Calu3 (cell line): ENCODE results near the gene EML6. TPM values are rescaled to one million over a fixed set of nuclear protein-coding genes. Genes with fewer than 3 reads are reported as not detected.

ENCODE experiments used
- BruUV-seq: library from RNA; stranded (reverse); fragments of 400-500 nt; replicated peaks from 2 replicates; lab custom pipeline; 2021; lab: Mats Ljungman, UMichigan
- CTCF ChIA-PET: fragments of 300-600 bp; sonication (Branson Sonifier 250); formaldehyde crosslinking; loops from one replicate; lab custom pipeline; 2022; ENCODE audit warnings: antibody characterized with exemption; lab: Charles Lee
- DNase-seq: peaks from one replicate; pipeline ENCODE4 v3.0.0; 2022
- H3K27ac Mint-ChIP-seq: one replicate; pipeline ENCODE4 v1.8.0; 2022; ENCODE audit warnings: mixed read lengths; ENCODE audit not compliant: unreplicated experiment
- H3K27me3 Mint-ChIP-seq: one replicate; pipeline ENCODE4 v1.8.0; 2022; ENCODE audit warnings: mixed read lengths; ENCODE audit not compliant: unreplicated experiment
- H3K36me3 Mint-ChIP-seq: one replicate; pipeline ENCODE4 v1.8.0; 2022; ENCODE audit warnings: mild to moderate bottlenecking, moderate library complexity, mixed read lengths; ENCODE audit not compliant: insufficient read depth, unreplicated experiment
- H3K4me1 Mint-ChIP-seq: one replicate; pipeline ENCODE4 v1.8.0; 2022; ENCODE audit warnings: mild to moderate bottlenecking, low read depth, mixed read lengths; ENCODE audit not compliant: unreplicated experiment
- H3K4me3 Mint-ChIP-seq: one replicate; pipeline ENCODE4 v1.8.0; 2022; ENCODE audit warnings: mild to moderate bottlenecking, low read depth, moderate library complexity, mixed read lengths; ENCODE audit not compliant: unreplicated experiment
- H3K9me3 Mint-ChIP-seq: one replicate; pipeline ENCODE4 v1.8.0; 2022; ENCODE audit warnings: low read depth, mixed read lengths; ENCODE audit not compliant: unreplicated experiment
- intact Hi-C: fragments of 100-400 bp; cut with micrococcal nuclease; formaldehyde crosslinking; loops from one replicate; pipeline ENCODE4 v1.10.0; 2022; ENCODE audit not compliant: unreplicated experiment
- total RNA-seq: library from RNA; stranded (reverse); gene quantifications from 2 replicates; pipeline ENCODE4 v1.2.3, GENCODE V29; 2022
- TF ChIP-seq, protein P1 (sequence below): fragments of 200-600 bp; IDR thresholded peaks from one replicate; pipeline ENCODE4 v1.8.0; 2022; ENCODE audit warnings: antibody characterized with exemption; ENCODE audit not compliant: unreplicated experiment

Gene EML6
- total RNA-seq, 1 experiment from 2014 or later = 0.45 TPM

DNA sequence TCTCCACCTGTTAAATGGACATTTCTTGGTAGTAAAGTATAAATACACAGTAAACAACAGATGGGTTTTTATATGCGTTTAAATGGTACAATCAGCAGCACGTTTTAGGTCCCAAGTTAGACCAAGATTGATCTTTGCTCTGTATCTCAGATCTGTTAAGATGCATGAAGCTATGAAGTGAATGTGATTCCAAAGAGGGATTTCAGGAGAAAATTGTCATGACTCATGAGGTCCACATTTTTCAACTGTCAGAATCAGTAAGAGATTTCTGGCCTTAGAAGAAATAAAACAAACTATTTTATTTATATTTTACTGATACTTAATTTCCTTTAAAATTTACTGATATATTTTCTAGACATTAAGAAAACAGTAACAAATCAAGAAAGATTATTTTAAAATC lies 142.7 kb downstream of the EML6 start:
- BruUV-seq = no TSS peak
- H3K9me3 Mint-ChIP-seq = no peaks in the 10 kb centered on the region

DNA sequence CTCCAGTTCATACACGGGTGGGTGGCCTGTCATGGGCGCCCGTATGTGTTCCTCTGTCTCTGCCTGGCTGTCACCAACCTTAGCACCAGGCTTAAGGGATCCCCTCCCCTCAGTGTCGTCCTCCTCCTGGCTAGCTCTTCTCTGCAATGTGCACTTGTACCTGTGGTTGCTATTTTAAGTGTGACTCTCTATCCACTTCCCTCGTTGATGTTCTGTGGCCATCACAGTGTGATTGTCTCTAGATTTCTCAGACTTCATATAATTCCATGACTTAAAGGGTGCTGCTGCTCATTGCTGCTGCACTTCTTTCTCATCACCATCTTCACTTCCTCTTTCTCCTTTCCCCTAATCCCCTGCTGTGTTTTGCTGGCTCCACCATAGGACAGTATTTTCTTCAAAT lies 143.4 kb downstream of the EML6 start:
- no peaks in the 10 kb centered on the region for H3K9me3 Mint-ChIP-seq
- BruUV-seq = no TSS peak
- TF ChIP-seq, protein P1, sequence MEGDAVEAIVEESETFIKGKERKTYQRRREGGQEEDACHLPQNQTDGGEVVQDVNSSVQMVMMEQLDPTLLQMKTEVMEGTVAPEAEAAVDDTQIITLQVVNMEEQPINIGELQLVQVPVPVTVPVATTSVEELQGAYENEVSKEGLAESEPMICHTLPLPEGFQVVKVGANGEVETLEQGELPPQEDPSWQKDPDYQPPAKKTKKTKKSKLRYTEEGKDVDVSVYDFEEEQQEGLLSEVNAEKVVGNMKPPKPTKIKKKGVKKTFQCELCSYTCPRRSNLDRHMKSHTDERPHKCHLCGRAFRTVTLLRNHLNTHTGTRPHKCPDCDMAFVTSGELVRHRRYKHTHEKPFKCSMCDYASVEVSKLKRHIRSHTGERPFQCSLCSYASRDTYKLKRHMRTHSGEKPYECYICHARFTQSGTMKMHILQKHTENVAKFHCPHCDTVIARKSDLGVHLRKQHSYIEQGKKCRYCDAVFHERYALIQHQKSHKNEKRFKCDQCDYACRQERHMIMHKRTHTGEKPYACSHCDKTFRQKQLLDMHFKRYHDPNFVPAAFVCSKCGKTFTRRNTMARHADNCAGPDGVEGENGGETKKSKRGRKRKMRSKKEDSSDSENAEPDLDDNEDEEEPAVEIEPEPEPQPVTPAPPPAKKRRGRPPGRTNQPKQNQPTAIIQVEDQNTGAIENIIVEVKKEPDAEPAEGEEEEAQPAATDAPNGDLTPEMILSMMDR = no peak
- no peaks in the 10 kb centered on the region for H3K27me3 Mint-ChIP-seq
- H3K4me3 Mint-ChIP-seq = no peak overlapping the region
- CTCF ChIA-PET = no interaction called here
- no peak overlapping the region for H3K27ac Mint-ChIP-seq
- H3K4me1 Mint-ChIP-seq = no peaks in the 10 kb centered on the region
- DNase-seq = no peak
- H3K36me3 Mint-ChIP-seq = no peaks in the 10 kb centered on the region
- intact Hi-C loops = no loop called here

More for the DNA sequence above, 142.7 kb downstream of the EML6 start:
- H3K27me3 Mint-ChIP-seq = no peaks in the 10 kb centered on the region
- H3K4me1 Mint-ChIP-seq = no peaks in the 10 kb centered on the region
- H3K27ac Mint-ChIP-seq = no peak overlapping the region
- CTCF ChIA-PET = no interaction called here
- intact Hi-C loops = no loop called here
- no peak for DNase-seq
- H3K4me3 Mint-ChIP-seq = no peak overlapping the region
- H3K36me3 Mint-ChIP-seq = no peaks in the 10 kb centered on the region
- TF ChIP-seq, protein P1 = no peak

DNA sequence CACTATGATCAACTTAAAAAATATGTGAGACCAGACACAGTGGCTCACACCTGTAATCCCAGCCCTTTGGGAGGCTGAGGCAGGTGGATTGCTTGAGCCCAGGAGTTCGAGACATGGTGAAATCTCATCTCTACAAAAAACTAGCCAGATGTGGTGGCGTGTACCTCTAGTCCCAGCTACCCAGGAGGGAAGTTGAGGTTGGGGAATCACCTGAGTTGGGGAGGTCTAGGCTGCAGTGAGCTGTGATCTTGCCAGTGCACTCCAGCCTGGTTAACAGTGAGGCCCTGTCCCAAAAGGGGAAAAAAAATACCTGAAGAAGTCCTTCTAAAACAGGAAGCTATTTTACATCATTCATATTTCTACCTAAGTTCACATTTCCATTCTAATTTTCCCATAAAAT lies 144.0 kb downstream of the EML6 start:
- intact Hi-C loops = no loop called here
- Mint-ChIP-seq H3K9me3 (no peaks in the 10 kb centered on the region), H3K27me3 (no peaks in the 10 kb centered on the region), H3K4me3 (no peak overlapping the region), H3K27ac (no peak overlapping the region), H3K36me3 (no peaks in the 10 kb centered on the region), H3K4me1 (peaks cover 1% of the 10 kb centered on the region)
- no TSS peak for BruUV-seq
- DNase-seq = no peak
- CTCF ChIA-PET = no interaction called here
- TF ChIP-seq, protein P1 = no peak

DNA sequence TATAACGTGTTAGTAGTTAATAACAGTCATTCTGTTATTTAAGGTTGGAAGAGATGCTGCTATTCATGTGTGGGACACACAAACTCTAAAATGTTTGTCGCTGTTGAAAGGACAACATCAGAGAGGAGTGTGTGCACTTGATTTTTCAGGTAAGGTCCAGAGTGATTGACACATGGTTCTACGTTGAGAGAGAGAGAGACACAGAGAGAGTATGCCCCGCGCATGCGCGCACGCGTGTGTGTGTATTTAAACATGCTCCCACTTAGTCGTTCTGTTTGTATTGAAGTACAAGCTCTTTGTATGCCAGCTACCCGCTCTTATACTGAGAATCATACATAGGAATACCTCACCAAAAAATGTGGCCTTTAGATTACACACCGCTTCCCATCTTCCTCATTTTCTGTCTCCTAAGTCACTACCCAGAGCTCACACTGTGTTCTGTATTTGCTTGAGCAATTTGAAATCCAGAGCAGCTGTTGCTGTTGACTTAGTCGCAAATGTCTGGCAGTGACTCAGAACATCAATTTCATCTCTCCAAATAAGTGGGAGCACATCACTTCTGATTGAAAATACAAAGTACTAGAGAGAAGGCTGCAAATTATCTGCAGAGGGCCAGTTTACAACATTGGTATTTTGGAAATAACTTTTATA lies 148.1 kb downstream of the EML6 start:
- intact Hi-C loops = no loop called here
- no TSS peak for BruUV-seq
- TF ChIP-seq, protein P1 = no peak
- peaks cover 11% of the 10 kb centered on the region for H3K4me1 Mint-ChIP-seq
- H3K27me3 Mint-ChIP-seq = no peaks in the 10 kb centered on the region
- H3K9me3 Mint-ChIP-seq = no peaks in the 10 kb centered on the region
- CTCF ChIA-PET = no interaction called here
- DNase-seq = no peak
- no peak overlapping the region for H3K4me3 Mint-ChIP-seq
- H3K36me3 Mint-ChIP-seq = no peaks in the 10 kb centered on the region
- no peak overlapping the region for H3K27ac Mint-ChIP-seq
